ENCODE measurements around the gene OR1E2. TPM values are rescaled to one million over a fixed set of nuclear protein-coding genes. Genes with fewer than 3 reads are reported as not detected.

Gene OR1E2
- total and polyA plus RNA-seq, 2 of the 13 experiments (the other 11 are each of a cell fraction or from before 2014, with no cell fraction given) = not detected

- H3K27me3 ChIP-seq (ENCODE audit: control insufficient read depth in 1 of 2, insufficient read depth in 2 of 2, low read length in 2 of 2) = peaks cover 0 to 14% of the 10 kb centered on the region in 2 experiments; a peak in 2 of 5 replicates
- H4K20me1 ChIP-seq (ENCODE audit: insufficient read depth, low read length) = no peaks in the 10 kb centered on the region
- DNase-seq (ENCODE audit: low spot score) (no peak), ATAC-seq (no peak), FAIRE-seq (no peak)
- BruUV-seq (replicated peaks) = no TSS peak
- WGBS (ENCODE audit: low lambda C conversion rate) = 80% methylated on average over 91 of the region's 92 CpGs
- no peak within 1 kb of the TSS for H3K9ac ChIP-seq (ENCODE audit: insufficient read depth, low read depth, low read length)
- H3K9me3 ChIP-seq (ENCODE audit: low read length) = no peaks in the 10 kb centered on the region
- no peaks in the 10 kb centered on the region for H3K4me1 ChIP-seq (ENCODE audit: insufficient read depth, low read length)
- no peak for TF ChIP-seq CENPX (CRISPR knock-in tag; IDR thresholded peaks at IDR 0.05)
- no peak for TF ChIP-seq MTA1 (CRISPR knock-in tag; IDR thresholded peaks at IDR 0.05; ENCODE audit: borderline replicate concordance)
- TF ChIP-seq ZBTB2 (CRISPR knock-in tag; IDR thresholded peaks at IDR 0.05; ENCODE audit: low read depth) = no peak
- TF ChIP-seq STAG1 (CRISPR knock-in tag; IDR thresholded peaks at IDR 0.05) = no peak
- no peak for TF ChIP-seq GPN1 (CRISPR knock-in tag; IDR thresholded peaks at IDR 0.05; ENCODE audit: borderline replicate concordance)
- TF ChIP-seq ZFP36L1 (CRISPR knock-in tag; IDR thresholded peaks at IDR 0.05) = no peak
- no peak for TF ChIP-seq TFDP2 (CRISPR knock-in tag; IDR thresholded peaks at IDR 0.05)
- no peak for TF ChIP-seq FOXP1 (IDR thresholded peaks at IDR 0.05)
- TF ChIP-seq FOXP1 (CRISPR knock-in tag; IDR thresholded peaks at IDR 0.05) = no peak
- TF ChIP-seq HOXA3 (CRISPR knock-in tag; IDR thresholded peaks at IDR 0.05) = no peak
- no peak within 1 kb of the TSS for H3K4me2 ChIP-seq (ENCODE audit: low read depth, low read length)
- H3K27ac ChIP-seq (ENCODE audit: extremely low read length, insufficient read depth, low read length) = no peak within 1 kb of the TSS
- H3K4me3 ChIP-seq (replicated peaks in 1 of 3; ENCODE audit: insufficient read depth in 1 of 3, low read depth in 2 of 3, low read length in 3 of 3) = no peak within 1 kb of the TSS
- ChIA-PET CTCF (ENCODE audit: low intra/inter-chr PET ratio, low total read pairs) (no interaction called here), POLR2A (no interaction called here)
- no peaks in the 10 kb centered on the region for H3K79me2 ChIP-seq (ENCODE audit: insufficient read depth, low read length)
- in situ Hi-C loops (cut with HindIII; ENCODE audit: extremely low pct_ligation_motif_present, low pct_unique_long_range_greater_than_20kb) = no loop called here
- H3K36me3 ChIP-seq (replicated peaks in 1 of 2; ENCODE audit: control insufficient read depth in 1 of 2, insufficient read depth in 2 of 2, low read length in 2 of 2) = no peaks in the 10 kb centered on the region
- no peak within 1 kb of the TSS for H2AFZ ChIP-seq (ENCODE audit: low read length)
- intact Hi-C loops (cut with micrococcal nuclease; ENCODE audit: unreplicated experiment) = no loop called here
Observed at GRCh38 chr17:3385869-3386816, 47.5 kb downstream of the OR1E2 start, which contains the start of gene OR3A2. TSS of gene OR3A2 (minus strand) at chr17:3386308.

Other genes with a start within 250 kb of the OR1E2 start
- gene OR1A2, start 236.3 kb downstream of the OR1E2 start, total RNA-seq (2016; rRNA removed; fragmentation: Illumina TruSeq; extraction: Trizol) = not detected in 2 replicates
- not detected in 2 replicates for gene OR1A2, start 236.3 kb downstream of the OR1E2 start, polyA plus RNA-seq (2011; rRNA removed)
- not detected in 2 replicates for gene OR1A1, start 226.2 kb downstream of the OR1E2 start, total RNA-seq (2016; rRNA removed; fragmentation: Illumina TruSeq; extraction: Trizol)
- not detected in 2 replicates for gene OR1A1, start 226.2 kb downstream of the OR1E2 start, polyA plus RNA-seq (2011; rRNA removed)
- not detected in 2 replicates for gene OR3A1, start 135.5 kb downstream of the OR1E2 start, total RNA-seq (2016; rRNA removed; fragmentation: Illumina TruSeq; extraction: Trizol)
- not detected in 2 replicates for gene OR3A1, start 135.5 kb downstream of the OR1E2 start, polyA plus RNA-seq (2011; rRNA removed)
- gene OR3A2, start 47.5 kb downstream of the OR1E2 start, total RNA-seq (2016; rRNA removed; fragmentation: Illumina TruSeq; extraction: Trizol) = not detected in 2 replicates
- not detected in 2 replicates for gene OR3A2, start 47.5 kb downstream of the OR1E2 start, polyA plus RNA-seq (2011; rRNA removed)
- gene OR1E1, start 35.4 kb downstream of the OR1E2 start, total RNA-seq (2016; rRNA removed; fragmentation: Illumina TruSeq; extraction: Trizol) = not detected in 2 replicates
- gene OR1E1, start 35.4 kb downstream of the OR1E2 start, polyA plus RNA-seq (2011; rRNA removed) = not detected in 2 replicates
- not detected in 2 replicates for gene OR3A3, start 22.5 kb downstream of the OR1E2 start, total RNA-seq (2016; rRNA removed; fragmentation: Illumina TruSeq; extraction: Trizol)
- not detected in 2 replicates for gene OR3A3, start 22.5 kb downstream of the OR1E2 start, polyA plus RNA-seq (2011; rRNA removed)
- not detected in 2 replicates for gene SPATA22, start 38.0 kb upstream of the OR1E2 start, total RNA-seq (2016; rRNA removed; fragmentation: Illumina TruSeq; extraction: Trizol)
- gene SPATA22, start 38.0 kb upstream of the OR1E2 start, polyA plus RNA-seq (2011; rRNA removed) = not detected in 2 replicates
- not detected in 2 replicates for gene ASPA, start 42.2 kb upstream of the OR1E2 start, total RNA-seq (2016; rRNA removed; fragmentation: Illumina TruSeq; extraction: Trizol)
- gene ASPA, start 42.2 kb upstream of the OR1E2 start, polyA plus RNA-seq (2011; rRNA removed) = not detected in 2 replicates
- 0.46 and 1.0 TPM in 2 replicates for gene TRPV3, start 124.0 kb upstream of the OR1E2 start, total RNA-seq (2016; rRNA removed; fragmentation: Illumina TruSeq; extraction: Trizol)
- gene TRPV3, start 124.0 kb upstream of the OR1E2 start, polyA plus RNA-seq (2011; rRNA removed) = 0.40 and 0.90 TPM in 2 replicates
- gene TRPV1, start 175.6 kb upstream of the OR1E2 start, total RNA-seq (2016; rRNA removed; fragmentation: Illumina TruSeq; extraction: Trizol) = 2.2 and 5.3 TPM in 2 replicates
- gene TRPV1, start 175.6 kb upstream of the OR1E2 start, polyA plus RNA-seq (2011; rRNA removed) = 8.0 and 9.5 TPM in 2 replicates
- 25.2 and 30.9 TPM in 2 replicates for gene SHPK, start 202.4 kb upstream of the OR1E2 start, total RNA-seq (2016; rRNA removed; fragmentation: Illumina TruSeq; extraction: Trizol)
- gene SHPK, start 202.4 kb upstream of the OR1E2 start, polyA plus RNA-seq (2011; rRNA removed) = 16.2 and 20.4 TPM in 2 replicates
- 6.5 and 13.7 TPM in 2 replicates for gene CTNS, start 202.9 kb upstream of the OR1E2 start, total RNA-seq (2016; rRNA removed; fragmentation: Illumina TruSeq; extraction: Trizol)
- gene CTNS, start 202.9 kb upstream of the OR1E2 start, polyA plus RNA-seq (2011; rRNA removed) = 9.5 and 13.0 TPM in 2 replicates
- 44.5 and 45.1 TPM in 2 replicates for gene TAX1BP3, start 234.7 kb upstream of the OR1E2 start, total RNA-seq (2016; rRNA removed; fragmentation: Illumina TruSeq; extraction: Trizol)
- gene TAX1BP3, start 234.7 kb upstream of the OR1E2 start, polyA plus RNA-seq (2011; rRNA removed) = 16.7 and 20.4 TPM in 2 replicates
- gene EMC6, start 235.0 kb upstream of the OR1E2 start, total RNA-seq (2016; rRNA removed; fragmentation: Illumina TruSeq; extraction: Trizol) = 42.2 and 45.1 TPM in 2 replicates
- gene EMC6, start 235.0 kb upstream of the OR1E2 start, polyA plus RNA-seq (2011; rRNA removed) = 47.7 and 53.7 TPM in 2 replicates